Measurements from ENCODE around the gene CEP170B. TPM values are rescaled to one million over a fixed set of nuclear protein-coding genes. Genes with fewer than 3 reads are reported as not detected.
A peak's percentile ranks its signal among the peaks of the same experiment; 100 is the strongest.

Gene CEP170B
- total and polyA plus RNA-seq, 8 donors, result 9.6 to 483 (median 29.1) TPM

GRCh38 chr14:104871145-104871655 is 6.1 kb downstream of the CEP170B start:
- Histone ChIP-seq H3K4me1 (peaks cover 18 to 77% (median 42%) of the 10 kb centered on the region in 4 donors), H3K27me3 (peaks cover 0 to 5% (median 0%) of the 10 kb centered on the region in 3 donors), H3K36me3 (peaks cover 0 to 23% (median 17%) of the 10 kb centered on the region in 4 donors), H3K27ac (no peak overlapping the region), H3K4me3 (no peak overlapping the region), H3K9me3 (no peaks in the 10 kb centered on the region)
- no peak for DNase-seq
- WGBS, 5 donors, result 82 to 85% (median 83%) methylated on average over 15 of the region's 15 CpGs
- intact Hi-C loops (cut with DNase I; ENCODE audit: low total_unique reads), result no loop called here
- TF ChIP-seq POLR2AphosphoS5 (IDR thresholded peaks at IDR 0.05), result no peak
- no peak for TF ChIP-seq CTCF (IDR thresholded peaks at IDR 0.05)
- TF ChIP-seq POLR2A (IDR thresholded peaks at IDR 0.05), result no peak
- TF ChIP-seq EP300 (IDR thresholded peaks at IDR 0.05), result no peak

- no peak for DNase-seq
- H3K4me1 ChIP-seq, result peaks cover 11 to 70% (median 35%) of the 10 kb centered on the region in 4 donors
- peaks cover 0 to 25% (median 17%) of the 10 kb centered on the region in 4 donors for H3K36me3 ChIP-seq
- intact Hi-C loops (cut with DNase I; ENCODE audit: low total_unique reads), result no loop called here
- no peaks in the 10 kb centered on the region for H3K9me3 ChIP-seq
- no peak overlapping the region for H3K27ac ChIP-seq
- WGBS, 5 donors, result 78 to 85% (median 84%) methylated on average over 26 to 44 of the region's 47 CpGs
- no peaks in the 10 kb centered on the region for H3K27me3 ChIP-seq
- H3K4me3 ChIP-seq, result no peak overlapping the region
- TF ChIP-seq POLR2AphosphoS5 (IDR thresholded peaks at IDR 0.05) (no peak), EP300 (IDR thresholded peaks at IDR 0.05) (no peak), POLR2A (IDR thresholded peaks at IDR 0.05) (no peak), CTCF (IDR thresholded peaks at IDR 0.05) (no peak)
These were observed 6.8 kb downstream of the CEP170B start for GRCh38 chr14:104871656-104872468.

GRCh38 chr14:104872469-104873341 is 7.6 kb downstream of the CEP170B start:
- peaks cover 6 to 62% (median 28%) of the 10 kb centered on the region in 4 donors for H3K4me1 ChIP-seq
- intact Hi-C loops (cut with DNase I; ENCODE audit: low total_unique reads), result no loop called here
- H3K9me3 ChIP-seq, result no peaks in the 10 kb centered on the region
- H3K27ac ChIP-seq, result no peak overlapping the region
- no peak overlapping the region for H3K4me3 ChIP-seq
- WGBS, 5 donors, result 16 to 32% (median 23%) methylated on average over 16 to 29 of the region's 29 CpGs
- no peaks in the 10 kb centered on the region for H3K27me3 ChIP-seq
- DNase-seq, result peak; percentile 65 to 81
- H3K36me3 ChIP-seq, result peaks cover 0 to 31% (median 25%) of the 10 kb centered on the region in 4 donors
- TF ChIP-seq EP300 (IDR thresholded peaks at IDR 0.05) (no peak), CTCF (IDR thresholded peaks at IDR 0.05) (no peak), POLR2AphosphoS5 (IDR thresholded peaks at IDR 0.05) (no peak), POLR2A (IDR thresholded peaks at IDR 0.05) (no peak)
